Lung (tissue), 12 donors: ENCODE measurements around the gene SHOX. TPM values are rescaled to one million over a fixed set of nuclear protein-coding genes. Genes with fewer than 3 reads are reported as not detected.

Source experiments
- ATAC-seq: fragments of 200-7000 bp; cut with Tn5 transposase; one replicate; pipeline ENCODE4 v1.9.1; 2020; ENCODE audit warnings: moderate number of reproducible peaks; ENCODE audit not compliant: insufficient read depth, low FRiP score
- DNase-seq, 3 donors: peaks; one replicate each; pipeline ENCODE4 v3.0.0-alpha.2; 2013 to 2017
- H3K27ac ChIP-seq, 2 donors: one replicate each; pipeline ENCODE4 v1.5.1; 2013; ENCODE audit warnings: mild to moderate bottlenecking in 2 of 2, moderate library complexity in 2 of 2, control low read depth in 1 of 2, inconsistent platforms in 1 of 2, low read depth in 1 of 2, low read length in 1 of 2
- H3K27me3 ChIP-seq, 3 donors: one replicate each; pipeline ENCODE4 v1.5.1; 2013; ENCODE audit warnings: low read length in 2 of 3; ENCODE audit not compliant: control insufficient read depth in 3 of 3, insufficient read depth in 3 of 3
- H3K36me3 ChIP-seq, 4 donors: one replicate each; pipeline ENCODE4 v1.5.1; 2013; ENCODE audit warnings: low read length in 4 of 4, mild to moderate bottlenecking in 1 of 4, moderate library complexity in 1 of 4; ENCODE audit not compliant: control insufficient read depth in 4 of 4, insufficient read depth in 4 of 4
- H3K4me1 ChIP-seq, 5 donors: one replicate each; pipeline ENCODE4 v1.5.1; 2013; ENCODE audit warnings: low read length in 5 of 5, mild to moderate bottlenecking in 2 of 5, moderate library complexity in 1 of 5; ENCODE audit not compliant: control insufficient read depth in 5 of 5, insufficient read depth in 5 of 5
- H3K4me3 ChIP-seq: one replicate; pipeline ENCODE4 v1.5.1; 2013; ENCODE audit warnings: mild to moderate bottlenecking, control low read depth, moderate library complexity
- H3K9ac ChIP-seq, 2 donors: one replicate each; pipeline ENCODE4 v1.5.1; 2013; ENCODE audit warnings: low read length in 2 of 2, control low read depth in 1 of 2; ENCODE audit not compliant: insufficient read depth in 1 of 2
- H3K9me3 ChIP-seq, 4 donors: one replicate each; pipeline ENCODE4 v1.5.1; 2013; ENCODE audit warnings: low read length in 3 of 4, mild to moderate bottlenecking in 1 of 4, moderate library complexity in 1 of 4; ENCODE audit not compliant: control insufficient read depth in 4 of 4, insufficient read depth in 3 of 4
- CTCF ChIP-seq: IDR thresholded peaks from 2 replicates; pipeline ENCODE4 v1.5.1; 2012; ENCODE audit warnings: mild to moderate bottlenecking; ENCODE audit errors: control extremely low read depth, extremely low read depth
- WGBS, 2 donors: extraction: QIAGEN DNeasy Blood & Tissue Kit; methylation state at CpG; one replicate each; pipeline ENCODE4 v1.1.7; 2013; 5-methylcytosine and 5-hydroxymethylcytosine counted together
- polyA plus RNA-seq, 2 donors: library from polyadenylated mRNA; stranded (reverse); fragments of 200-250 nt; gene quantifications; one replicate each; pipeline ENCODE4 v1.2.1, GENCODE V29; 2013
- total RNA-seq, 2 donors: library from RNA; depleted of rRNA in 1 of 2; stranded (reverse); fragments of >200 nt in 1 of 2; gene quantifications; one replicate each; pipeline ENCODE4 v1.2.1, GENCODE V29; 2014 to 2021
- donor health status: control.
- donor health status: control.
- donor health status: Bipolar disorder and iron deficiency.
- donor health status: healthy.
- donor health status: DM: yes; HTN: yes; CAD: no.

SHOX gene
- total and polyA plus RNA-seq, 4 donors, result not detected

GRCh38 chrX:640641-641040, 10.1 kb downstream of the SHOX start:
- 15 to 20% methylated on average over 10 of the region's 10 CpGs for WGBS, 2 donors
- Histone ChIP-seq H3K36me3 (no peaks in the 10 kb centered on the region), H3K27ac (no peak overlapping the region), H3K9me3 (peaks cover 0 to 7% (median 0%) of the 10 kb centered on the region in 4 donors), H3K4me3 (no peak overlapping the region), H3K27me3 (peaks cover 43 to 56% (median 50%) of the 10 kb centered on the region in 3 donors), H3K4me1 (peaks cover 0 to 4% (median 0%) of the 10 kb centered on the region in 5 donors), H3K9ac (no peak overlapping the region)
- DNase-seq (no peak), ATAC-seq (no peak)
- TF ChIP-seq CTCF, result no peak

GRCh38 chrX:641671-642435, 11.3 kb downstream of the SHOX start:
- DNase-seq, result no peak
- Histone ChIP-seq H3K36me3 (no peaks in the 10 kb centered on the region), H3K27ac (no peak overlapping the region), H3K9me3 (peaks cover 0 to 7% (median 0%) of the 10 kb centered on the region in 4 donors), H3K27me3 (peaks cover 42 to 57% (median 51%) of the 10 kb centered on the region in 3 donors), H3K4me3 (no peak overlapping the region), H3K9ac (no peak overlapping the region), H3K4me1 (peaks cover 0 to 4% (median 0%) of the 10 kb centered on the region in 5 donors)
- TF ChIP-seq CTCF, result no peak
- ATAC-seq, result no peak
- 7% methylated on average over 34 to 37 of the region's 37 CpGs for WGBS, 2 donors

- Histone ChIP-seq H3K9me3 (peaks cover 0 to 7% (median 0%) of the 10 kb centered on the region in 4 donors), H3K27ac (no peak overlapping the region), H3K4me3 (no peak overlapping the region), H3K9ac (no peak overlapping the region), H3K27me3 (peaks cover 34 to 51% (median 49%) of the 10 kb centered on the region in 3 donors), H3K4me1 (peaks cover 0 to 1% (median 0%) of the 10 kb centered on the region in 5 donors), H3K36me3 (no peaks in the 10 kb centered on the region)
- ATAC-seq (no peak), DNase-seq (no peak)
- TF ChIP-seq CTCF, result no peak
- WGBS, 2 donors, result 13 to 15% methylated on average over 20 to 24 of the region's 24 CpGs
These were observed 12.0 kb downstream of the SHOX start for GRCh38 chrX:642436-643240.
